NCI-H1048 (cell line): ENCODE results near the gene MAGI1.

ENCODE experiments used
- DNase-seq: peaks from one replicate; lab custom pipeline; 2025; lab: John Stamatoyannopoulos, UW

The MAGI1 gene

GRCh38 chr3:65713016-65713415 lies 325.7 kb downstream of the MAGI1 start:
- DNase-seq, result no peak

GRCh38 chr3:65712140-65712539 lies 326.6 kb downstream of the MAGI1 start:
- DNase-seq, result no peak

GRCh38 chr3:65706776-65707568 lies 331.7 kb downstream of the MAGI1 start:
- DNase-seq, result no peak

- DNase-seq, result no peak
Observed at GRCh38 chr3:65706301-65706700, 332.4 kb downstream of the MAGI1 start.

- DNase-seq, result no peak
Observed at GRCh38 chr3:65703820-65704219, 334.9 kb downstream of the MAGI1 start.

GRCh38 chr3:65703026-65703425 lies 335.7 kb downstream of the MAGI1 start:
- no peak for DNase-seq

GRCh38 chr3:65702202-65702601 lies 336.5 kb downstream of the MAGI1 start:
- DNase-seq, result no peak

GRCh38 chr3:65701516-65701915 lies 337.2 kb downstream of the MAGI1 start:
- no peak for DNase-seq

GRCh38 chr3:65689436-65689835 lies 349.3 kb downstream of the MAGI1 start:
- no peak for DNase-seq

- no peak for DNase-seq
Observed at GRCh38 chr3:65687741-65688140, 351.0 kb downstream of the MAGI1 start.

GRCh38 chr3:65685621-65686235 lies 353.0 kb downstream of the MAGI1 start:
- DNase-seq, result no peak

- no peak for DNase-seq
Observed at GRCh38 chr3:65678516-65678915, 360.2 kb downstream of the MAGI1 start.

- DNase-seq, result no peak
Observed at GRCh38 chr3:65677486-65678010, 361.2 kb downstream of the MAGI1 start.

GRCh38 chr3:65676580-65676979 lies 362.1 kb downstream of the MAGI1 start:
- no peak for DNase-seq

GRCh38 chr3:65675011-65675410 lies 363.7 kb downstream of the MAGI1 start:
- no peak for DNase-seq

GRCh38 chr3:65674226-65674625 lies 364.5 kb downstream of the MAGI1 start:
- no peak for DNase-seq

- DNase-seq, result peak; percentile 17
Observed at GRCh38 chr3:65672871-65673815, 365.6 kb downstream of the MAGI1 start.

- no peak for DNase-seq
Observed at GRCh38 chr3:65672061-65672460, 366.7 kb downstream of the MAGI1 start.

GRCh38 chr3:65671004-65671403 lies 367.7 kb downstream of the MAGI1 start:
- no peak for DNase-seq

- no peak for DNase-seq
Observed at GRCh38 chr3:65669163-65669875, 369.4 kb downstream of the MAGI1 start.

- DNase-seq, result no peak
Observed at GRCh38 chr3:65667963-65668362, 370.8 kb downstream of the MAGI1 start.
